DND-41 (cell line): ENCODE measurements around the gene UNCX.

Experiments
- ATAC-seq: fragments of 200-7000 bp; cut with Tn5 transposase; 3 replicates; pipeline ENCODE4 v1.9.1; 2021; ENCODE audit warnings: low read depth; ENCODE audit not compliant: insufficient read depth
- DNase-seq: peaks from one replicate; pipeline ENCODE4 v3.0.0-alpha.2; 2020
- H2AFZ ChIP-seq: 2 replicates; pipeline ENCODE4 v1.6.0; 2012; ENCODE audit warnings: low read depth, low read length
- H3K27ac ChIP-seq: 2 replicates; pipeline ENCODE4 v1.5.1; 2012; ENCODE audit warnings: low read length, inconsistent platforms
- H3K27me3 ChIP-seq: fragments of 200-600 bp; sonication (generic); 2 replicates; pipeline ENCODE4 v1.6.0; 2012; ENCODE audit warnings: low read length, mild to moderate bottlenecking, inconsistent platforms; ENCODE audit not compliant: insufficient read depth, poor library complexity
- H3K36me3 ChIP-seq: 2 replicates; pipeline ENCODE4 v1.5.1; 2012; ENCODE audit warnings: low read length, inconsistent platforms; ENCODE audit not compliant: insufficient read depth
- H3K4me1 ChIP-seq: 2 replicates; pipeline ENCODE4 v1.5.1; 2012; ENCODE audit warnings: mild to moderate bottlenecking, low read length; ENCODE audit not compliant: insufficient read depth
- H3K4me2 ChIP-seq: 2 replicates; pipeline ENCODE4 v1.6.0; 2012; ENCODE audit warnings: mild to moderate bottlenecking, moderate library complexity, low read length, inconsistent platforms; ENCODE audit not compliant: insufficient read depth
- H3K4me3 ChIP-seq, 2 experiments: fragments of 200-600 bp in 1 of 2; shearing (Covaris generic) in 1 of 2; 2 replicates each; pipeline ENCODE4 v1.5.1; 2012 to 2016; ENCODE audit warnings: inconsistent platforms in 2 of 2, low read length in 2 of 2, mild to moderate bottlenecking in 2 of 2, low read depth in 1 of 2, moderate library complexity in 1 of 2
- H3K79me2 ChIP-seq: 2 replicates; pipeline ENCODE4 v1.6.0; 2012; ENCODE audit warnings: low read length, inconsistent platforms; ENCODE audit not compliant: insufficient read depth
- H3K9ac ChIP-seq: 2 replicates; pipeline ENCODE4 v1.6.0; 2012; ENCODE audit warnings: low read depth, mild to moderate bottlenecking, inconsistent platforms, low read length, moderate library complexity
- H3K9me3 ChIP-seq: 2 replicates; pipeline ENCODE4 v1.5.1; 2012; ENCODE audit warnings: low read length, moderate library complexity, mild to moderate bottlenecking, inconsistent platforms; ENCODE audit not compliant: insufficient read depth, severe bottlenecking
- H4K20me1 ChIP-seq: 2 replicates; pipeline ENCODE4 v1.6.0; 2012; ENCODE audit warnings: low read length; ENCODE audit not compliant: insufficient read depth
- CTCF ChIP-seq: IDR thresholded peaks from 2 replicates; pipeline ENCODE4 v1.5.1; 2012; ENCODE audit warnings: borderline replicate concordance, low read length, moderate library complexity, mild to moderate bottlenecking; ENCODE audit not compliant: poor library complexity, severe bottlenecking; ENCODE audit errors: extremely low read depth
- EZH2 ChIP-seq: IDR thresholded peaks from 3 replicates; pipeline ENCODE4 v1.6.1; 2012; ENCODE audit warnings: borderline replicate concordance, low read depth, mild to moderate bottlenecking, moderate library complexity, low read length, inconsistent platforms; ENCODE audit not compliant: severe bottlenecking

Gene UNCX

GRCh38 chr7:1282679-1283078 lies 50.0 kb downstream of the UNCX start:
- H3K4me3 ChIP-seq: no peak overlapping the region
- ATAC-seq (no peak), DNase-seq (no peak)
- no peaks in the 10 kb centered on the region for H3K79me2 ChIP-seq
- H3K27me3 ChIP-seq: no peaks in the 10 kb centered on the region
- no peaks in the 10 kb centered on the region for H3K9me3 ChIP-seq
- no peaks in the 10 kb centered on the region for H3K4me1 ChIP-seq
- H4K20me1 ChIP-seq: no peaks in the 10 kb centered on the region
- no peak overlapping the region for H2AFZ ChIP-seq
- no peak for TF ChIP-seq CTCF
- H3K27ac ChIP-seq: no peak overlapping the region
- no peaks in the 10 kb centered on the region for H3K36me3 ChIP-seq
- no peak overlapping the region for H3K4me2 ChIP-seq
- no peak overlapping the region for H3K9ac ChIP-seq

- H2AFZ ChIP-seq: no peak overlapping the region
- H3K36me3 ChIP-seq: no peaks in the 10 kb centered on the region
- no peaks in the 10 kb centered on the region for H3K79me2 ChIP-seq
- DNase-seq (no peak), ATAC-seq (no peak)
- H3K27me3 ChIP-seq: no peaks in the 10 kb centered on the region
- H3K4me2 ChIP-seq: no peak overlapping the region
- no peaks in the 10 kb centered on the region for H3K4me1 ChIP-seq
- H4K20me1 ChIP-seq: no peaks in the 10 kb centered on the region
- H3K9me3 ChIP-seq: no peaks in the 10 kb centered on the region
- H3K4me3 ChIP-seq: no peak overlapping the region
- H3K9ac ChIP-seq: no peak overlapping the region
- TF ChIP-seq CTCF (no peak), EZH2 (no peak)
- H3K27ac ChIP-seq: no peak overlapping the region
Observed at GRCh38 chr7:1283337-1283736, 50.7 kb downstream of the UNCX start.

GRCh38 chr7:1283941-1284742 lies 51.5 kb downstream of the UNCX start:
- no peak overlapping the region for H3K27ac ChIP-seq
- H3K9me3 ChIP-seq: no peaks in the 10 kb centered on the region
- H3K79me2 ChIP-seq: no peaks in the 10 kb centered on the region
- TF ChIP-seq EZH2: no peak
- no peak for TF ChIP-seq CTCF
- no peak overlapping the region for H2AFZ ChIP-seq
- no peaks in the 10 kb centered on the region for H4K20me1 ChIP-seq
- no peak overlapping the region for H3K9ac ChIP-seq
- H3K27me3 ChIP-seq: no peaks in the 10 kb centered on the region
- no peaks in the 10 kb centered on the region for H3K36me3 ChIP-seq
- DNase-seq: no peak
- no peak for ATAC-seq
- no peak overlapping the region for H3K4me2 ChIP-seq
- no peaks in the 10 kb centered on the region for H3K4me1 ChIP-seq
- no peak overlapping the region for H3K4me3 ChIP-seq
